ENCODE results near the gene PSMG1.

GRCh38 chr21:39184050-39184980, 1.1 kb upstream of the PSMG1 start:
- TF ChIP-seq CTCF (IDR thresholded peaks at IDR 0.05; ENCODE audit: poor library complexity) = no peak
- TF ChIP-seq EZH2phosphoT487 (IDR thresholded peaks at IDR 0.05; ENCODE audit: low read depth, severe bottlenecking, unreplicated experiment) = no peak

All from hepatocyte (in vitro differentiated cells).